Neural progenitor cell (in vitro differentiated cells): ENCODE results near the gene COMMD10. TPM values are rescaled to one million over a fixed set of nuclear protein-coding genes. Genes with fewer than 3 reads are reported as not detected.

Source experiments
- DNase-seq: peaks from one replicate; pipeline ENCODE4 v3.0.0-alpha.2; 2016; ENCODE audit warnings: low spot score
- H2AFZ ChIP-seq: fragments of 200-600 bp; sonication (generic); replicated peaks from 2 replicates; pipeline ENCODE4 v1.6.1; 2016; ENCODE audit warnings: antibody characterized with exemption
- H3F3A ChIP-seq: fragments of 200-600 bp; sonication (generic); 2 replicates; pipeline ENCODE4 v1.6.1; 2016; ENCODE audit warnings: antibody characterized with exemption, low read depth
- H3K27ac ChIP-seq: fragments of 200-600 bp; sonication (generic); 2 replicates; pipeline ENCODE4 v1.5.1; 2016; ENCODE audit warnings: mild to moderate bottlenecking
- H3K27me3 ChIP-seq: fragments of 200-600 bp; sonication (generic); 2 replicates; pipeline ENCODE4 v1.6.1; 2016; ENCODE audit warnings: mild to moderate bottlenecking, moderate library complexity
- H3K36me3 ChIP-seq: fragments of 200-600 bp; sonication (generic); 2 replicates; pipeline ENCODE4 v1.5.1; 2016
- H3K4me1 ChIP-seq: fragments of 200-600 bp; sonication (generic); 2 replicates; pipeline ENCODE4 v1.6.1; 2016; ENCODE audit warnings: mixed run types
- H3K4me2 ChIP-seq: fragments of 200-600 bp; sonication (generic); 2 replicates; pipeline ENCODE4 v1.6.1; 2016
- H3K4me3 ChIP-seq: fragments of 200-600 bp; sonication (generic); 2 replicates; pipeline ENCODE4 v1.5.1; 2016
- H3K79me2 ChIP-seq: fragments of 200-600 bp; sonication (generic); 2 replicates; pipeline ENCODE4 v1.6.1; 2016; ENCODE audit warnings: low read depth
- H3K9ac ChIP-seq: fragments of 200-600 bp; sonication (generic); 2 replicates; pipeline ENCODE4 v1.6.1; 2016
- H3K9me3 ChIP-seq: fragments of 200-600 bp; sonication (generic); 2 replicates; pipeline ENCODE4 v1.5.1; 2016; ENCODE audit warnings: low read depth
- H4K20me1 ChIP-seq: fragments of 200-600 bp; sonication (generic); 2 replicates; pipeline ENCODE4 v1.6.1; 2016; ENCODE audit warnings: low read depth
- H3K27ac Mint-ChIP-seq: 3 replicates; pipeline ENCODE4 v1.8.0; 2021; ENCODE audit warnings: mixed read lengths
- H3K27me3 Mint-ChIP-seq: 2 replicates; pipeline ENCODE4 v1.8.0; 2022; ENCODE audit warnings: low read depth, mild to moderate bottlenecking, inconsistent platforms, moderate library complexity, mixed read lengths; ENCODE audit not compliant: insufficient read depth
- H3K36me3 Mint-ChIP-seq: 3 replicates; pipeline ENCODE4 v1.8.0; 2021; ENCODE audit warnings: mixed read lengths
- H3K4me1 Mint-ChIP-seq: 3 replicates; pipeline ENCODE4 v1.8.0; 2021; ENCODE audit warnings: mixed read lengths
- H3K4me3 Mint-ChIP-seq: 3 replicates; pipeline ENCODE4 v1.8.0; 2021; ENCODE audit warnings: mild to moderate bottlenecking, moderate library complexity, mixed read lengths
- H3K9me3 Mint-ChIP-seq: 3 replicates; pipeline ENCODE4 v1.8.0; 2020; ENCODE audit warnings: mixed read lengths
- EZH2 ChIP-seq: fragments of 200-600 bp; sonication (generic); IDR thresholded peaks from 2 replicates; pipeline ENCODE4 v1.6.1; 2017; ENCODE audit warnings: antibody characterized with exemption, mild to moderate bottlenecking, moderate library complexity
- EZH2phosphoT487 ChIP-seq: fragments of 200-600 bp; sonication (generic); IDR thresholded peaks from 2 replicates; pipeline ENCODE4 v1.6.1; 2017; ENCODE audit warnings: antibody characterized with exemption
- total RNA-seq: library from RNA; depleted of rRNA; stranded (reverse); fragments of >200 nt; gene quantifications from 2 replicates; pipeline ENCODE4 v1.2.3, GENCODE V29; 2015; ENCODE audit warnings: low replicate concordance
- TF ChIP-seq, protein P1 (sequence below): fragments of 200-600 bp; sonication (generic); IDR thresholded peaks from 2 replicates; pipeline ENCODE4 v1.5.1; 2017; ENCODE audit warnings: antibody characterized with exemption, mild to moderate bottlenecking

Gene COMMD10
- total RNA-seq, 1 donor from 2014 or later: 77.0 TPM

DNA sequence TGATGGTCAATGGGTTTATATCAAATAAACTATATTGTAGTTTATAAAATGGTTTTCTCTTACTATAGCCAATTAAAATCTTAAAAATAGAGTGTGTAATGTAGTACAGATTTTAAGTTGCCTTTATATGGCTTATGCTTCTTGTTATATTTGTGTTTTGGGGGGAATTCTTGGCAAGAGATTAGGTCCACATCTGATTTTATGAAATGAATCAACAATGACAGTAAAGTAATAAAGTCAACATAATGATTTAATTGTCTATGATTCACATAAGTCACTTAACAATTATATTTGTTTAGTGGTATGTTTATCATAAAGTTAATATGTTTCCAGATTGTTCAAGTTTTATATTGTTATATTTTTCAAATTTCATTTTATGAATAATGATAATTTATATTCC is 164.8 kb downstream of the COMMD10 start:
- H3K79me2 ChIP-seq: no peaks in the 10 kb centered on the region
- no peak overlapping the region for H3K27ac Mint-ChIP-seq
- H4K20me1 ChIP-seq: no peaks in the 10 kb centered on the region
- no peak overlapping the region for H3K9ac ChIP-seq
- no peak overlapping the region for H3K4me3 ChIP-seq
- DNase-seq: no peak
- H3K36me3 ChIP-seq: no peaks in the 10 kb centered on the region
- peaks cover 3% of the 10 kb centered on the region for H3K36me3 Mint-ChIP-seq
- H3K4me1 ChIP-seq: no peaks in the 10 kb centered on the region
- H3K4me3 Mint-ChIP-seq: no peak overlapping the region
- H3K9me3 ChIP-seq: no peaks in the 10 kb centered on the region
- H3K9me3 Mint-ChIP-seq: peaks cover 19% of the 10 kb centered on the region
- H3K4me2 ChIP-seq: no peak overlapping the region
- H3K4me1 Mint-ChIP-seq: no peaks in the 10 kb centered on the region
- no peak overlapping the region for H3K27ac ChIP-seq
- H3F3A ChIP-seq: no peaks in the 10 kb centered on the region
- no peaks in the 10 kb centered on the region for H3K27me3 ChIP-seq
- TF ChIP-seq, protein P1, sequence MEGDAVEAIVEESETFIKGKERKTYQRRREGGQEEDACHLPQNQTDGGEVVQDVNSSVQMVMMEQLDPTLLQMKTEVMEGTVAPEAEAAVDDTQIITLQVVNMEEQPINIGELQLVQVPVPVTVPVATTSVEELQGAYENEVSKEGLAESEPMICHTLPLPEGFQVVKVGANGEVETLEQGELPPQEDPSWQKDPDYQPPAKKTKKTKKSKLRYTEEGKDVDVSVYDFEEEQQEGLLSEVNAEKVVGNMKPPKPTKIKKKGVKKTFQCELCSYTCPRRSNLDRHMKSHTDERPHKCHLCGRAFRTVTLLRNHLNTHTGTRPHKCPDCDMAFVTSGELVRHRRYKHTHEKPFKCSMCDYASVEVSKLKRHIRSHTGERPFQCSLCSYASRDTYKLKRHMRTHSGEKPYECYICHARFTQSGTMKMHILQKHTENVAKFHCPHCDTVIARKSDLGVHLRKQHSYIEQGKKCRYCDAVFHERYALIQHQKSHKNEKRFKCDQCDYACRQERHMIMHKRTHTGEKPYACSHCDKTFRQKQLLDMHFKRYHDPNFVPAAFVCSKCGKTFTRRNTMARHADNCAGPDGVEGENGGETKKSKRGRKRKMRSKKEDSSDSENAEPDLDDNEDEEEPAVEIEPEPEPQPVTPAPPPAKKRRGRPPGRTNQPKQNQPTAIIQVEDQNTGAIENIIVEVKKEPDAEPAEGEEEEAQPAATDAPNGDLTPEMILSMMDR: no peak
- TF ChIP-seq EZH2: no peak
- TF ChIP-seq EZH2phosphoT487: no peak
- H2AFZ ChIP-seq: no peak overlapping the region
- H3K27me3 Mint-ChIP-seq: no peaks in the 10 kb centered on the region

- no peak overlapping the region for H3K9ac ChIP-seq
- no peak overlapping the region for H2AFZ ChIP-seq
- H3K79me2 ChIP-seq: no peaks in the 10 kb centered on the region
- H3K36me3 ChIP-seq: no peaks in the 10 kb centered on the region
- H3K27me3 ChIP-seq: no peaks in the 10 kb centered on the region
- no peak overlapping the region for H3K4me2 ChIP-seq
- no peak for DNase-seq
- Mint-ChIP-seq H3K36me3 (peaks cover 2% of the 10 kb centered on the region), H3K27ac (no peak overlapping the region), H3K9me3 (peaks cover 8% of the 10 kb centered on the region), H3K4me1 (no peaks in the 10 kb centered on the region), H3K4me3 (no peak overlapping the region), H3K27me3 (no peaks in the 10 kb centered on the region)
- no peak overlapping the region for H3K27ac ChIP-seq
- H3K4me3 ChIP-seq: no peak overlapping the region
- no peaks in the 10 kb centered on the region for H3K4me1 ChIP-seq
- no peaks in the 10 kb centered on the region for H3F3A ChIP-seq
- TF ChIP-seq EZH2phosphoT487 (no peak), EZH2 (no peak)
- TF ChIP-seq, protein P1: no peak
- no peaks in the 10 kb centered on the region for H4K20me1 ChIP-seq
- no peaks in the 10 kb centered on the region for H3K9me3 ChIP-seq
Observed at GRCh38 chr5:116256717-116257116, 171.9 kb downstream of the COMMD10 start.

GRCh38 chr5:116265471-116265870 is 180.6 kb downstream of the COMMD10 start:
- no peaks in the 10 kb centered on the region for H3K36me3 ChIP-seq
- no peaks in the 10 kb centered on the region for H3K9me3 ChIP-seq
- H3K4me3 ChIP-seq: no peak overlapping the region
- H3K27me3 ChIP-seq: no peaks in the 10 kb centered on the region
- H3F3A ChIP-seq: no peaks in the 10 kb centered on the region
- H2AFZ ChIP-seq: no peak overlapping the region
- no peak overlapping the region for H3K27ac Mint-ChIP-seq
- no peaks in the 10 kb centered on the region for H4K20me1 ChIP-seq
- no peak overlapping the region for H3K4me3 Mint-ChIP-seq
- no peaks in the 10 kb centered on the region for H3K79me2 ChIP-seq
- no peak for DNase-seq
- H3K4me1 ChIP-seq: no peaks in the 10 kb centered on the region
- H3K36me3 Mint-ChIP-seq: peaks cover 11% of the 10 kb centered on the region
- no peaks in the 10 kb centered on the region for H3K4me1 Mint-ChIP-seq
- H3K9ac ChIP-seq: no peak overlapping the region
- H3K27me3 Mint-ChIP-seq: peaks cover 2% of the 10 kb centered on the region
- peaks cover 10% of the 10 kb centered on the region for H3K9me3 Mint-ChIP-seq
- TF ChIP-seq, protein P1: no peak
- no peak for TF ChIP-seq EZH2phosphoT487
- TF ChIP-seq EZH2: no peak
- no peak overlapping the region for H3K27ac ChIP-seq
- H3K4me2 ChIP-seq: no peak overlapping the region
